ENCODE data around the gene DNM3. TPM values are rescaled to one million over a fixed set of nuclear protein-coding genes. Genes with fewer than 3 reads are reported as not detected.
A peak's percentile ranks its signal among the peaks of the same experiment; 100 is the strongest.

Gene DNM3
- total and polyA plus RNA-seq, 9 of the 15 experiments (the other 6 are each of a cell fraction or from before 2014, with no cell fraction given), result 0.08 to 0.36 (median 0.22) TPM; not detected in 1

DNA sequence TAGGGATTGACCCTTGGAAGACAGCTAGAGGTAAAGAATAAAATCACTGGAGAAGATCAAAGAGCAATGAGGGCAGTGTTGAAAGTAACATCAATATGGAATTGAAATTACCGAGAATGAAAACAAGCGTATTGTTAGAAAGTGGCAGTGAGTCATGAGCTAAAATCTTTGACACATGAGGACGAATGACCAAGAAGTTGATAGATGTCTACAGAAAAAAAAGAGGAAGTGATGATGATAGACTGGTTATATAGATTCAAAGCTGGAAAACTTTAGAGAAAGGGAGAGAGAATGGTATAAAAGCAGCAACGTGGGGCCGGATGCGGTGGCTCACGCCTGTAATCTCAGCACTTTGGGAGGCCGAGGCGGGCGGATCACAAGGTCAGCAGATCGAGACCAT is 12.5 kb upstream of the DNM3 start:
- H3K9me3 ChIP-seq (replicated peaks; ENCODE audit: control insufficient read depth, insufficient read depth, low read depth, low read length), result no peaks in the 10 kb centered on the region
- no TSS peak for BruUV-seq (replicated peaks)
- DNase-seq (ENCODE audit: extremely low read depth in 1 of 4, low spot score in 3 of 4), result no peak
- CTCF ChIA-PET (ENCODE audit: low intra/inter-chr PET ratio), result no interaction called here
- no peak overlapping the region for H3K4me2 ChIP-seq (ENCODE audit: insufficient read depth, low read length)
- no peak overlapping the region for H3K4me3 ChIP-seq
- H3K79me2 ChIP-seq (ENCODE audit: control insufficient read depth, insufficient read depth, low read length), result no peaks in the 10 kb centered on the region
- intact Hi-C loops (cut with micrococcal nuclease), result no loop called here
- ATAC-seq, result no peak
- no peaks in the 10 kb centered on the region for H3K36me3 ChIP-seq (ENCODE audit: control insufficient read depth, insufficient read depth, low read length)
- H3K9me1 ChIP-seq (ENCODE audit: control insufficient read depth, insufficient read depth, low read length), result no peaks in the 10 kb centered on the region
- WGBS (ENCODE audit: insufficient coverage, low coverage, missing lambda C conversion rate), result 10% methylated on average over 11 of the region's 11 CpGs
- no peak for FAIRE-seq
- peaks cover 0 to 4% of the 10 kb centered on the region in 2 experiments; a peak in 2 of 5 replicates for H3K27me3 ChIP-seq (ENCODE audit: control insufficient read depth in 2 of 2, insufficient read depth in 2 of 2, low read length in 2 of 2)
- in situ Hi-C loops (cut with MboI), result no loop called here
- no peak overlapping the region for H3K9ac ChIP-seq (ENCODE audit: insufficient read depth in 1 of 2, low read depth in 2 of 2, low read length in 2 of 2)
- POLR2A ChIA-PET, result interaction anchor here (0.6 kb wide), 1 partner anchor 1881 kb away, joined by 3 read pairs; no protein-coding TSS in a partner anchor
- H2AFZ ChIP-seq (ENCODE audit: low read depth, low read length), result no peak overlapping the region
- no peak overlapping the region for H3K27ac ChIP-seq (ENCODE audit: extremely low read depth, low read depth, low read length)
- H3K4me1 ChIP-seq (replicated peaks in 1 of 2; ENCODE audit: control insufficient read depth in 2 of 2, insufficient read depth in 2 of 2, low read length in 2 of 2), result no peaks in the 10 kb centered on the region
- H4K20me1 ChIP-seq (replicated peaks; ENCODE audit: control insufficient read depth, insufficient read depth, low read length), result no peaks in the 10 kb centered on the region
- TF ChIP-seq RFX5 (IDR thresholded peaks at IDR 0.05; ENCODE audit: low read depth, low read length) (no peak), BHLHE40 (IDR thresholded peaks at IDR 0.05; ENCODE audit: low read length) (no peak), MEIS2 (IDR thresholded peaks at IDR 0.05; ENCODE audit: partially characterized antibody) (peak; percentile 86), SPI1 (IDR thresholded peaks at IDR 0.05; ENCODE audit: borderline replicate concordance, low read depth, low read length) (peak; percentile 93), RBM34 (IDR thresholded peaks at IDR 0.05; ENCODE audit: borderline replicate concordance, insufficient read depth, low read length) (no peak), EHMT2 (IDR thresholded peaks at IDR 0.05) (peak; percentile 90), ZNF354B (CRISPR knock-in tag; IDR thresholded peaks at IDR 0.05) (no peak), PRMT5 (CRISPR knock-in tag; IDR thresholded peaks at IDR 0.05) (no peak), ZNF764 (CRISPR knock-in tag; IDR thresholded peaks at IDR 0.05; ENCODE audit: low read depth) (no peak)
- TF ChIP-seq, protein P1, sequence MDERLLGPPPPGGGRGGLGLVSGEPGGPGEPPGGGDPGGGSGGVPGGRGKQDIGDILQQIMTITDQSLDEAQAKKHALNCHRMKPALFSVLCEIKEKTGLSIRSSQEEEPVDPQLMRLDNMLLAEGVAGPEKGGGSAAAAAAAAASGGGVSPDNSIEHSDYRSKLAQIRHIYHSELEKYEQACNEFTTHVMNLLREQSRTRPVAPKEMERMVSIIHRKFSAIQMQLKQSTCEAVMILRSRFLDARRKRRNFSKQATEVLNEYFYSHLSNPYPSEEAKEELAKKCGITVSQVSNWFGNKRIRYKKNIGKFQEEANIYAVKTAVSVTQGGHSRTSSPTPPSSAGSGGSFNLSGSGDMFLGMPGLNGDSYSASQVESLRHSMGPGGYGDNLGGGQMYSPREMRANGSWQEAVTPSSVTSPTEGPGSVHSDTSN (CRISPR knock-in tag; IDR thresholded peaks at IDR 0.05; ENCODE audit: low read depth), result no peak
- TF ChIP-seq, protein P1 (tag; conservative IDR thresholded peaks at IDR 0.05; ENCODE audit: low read depth), result peak; percentile 94
- TF ChIP-seq, protein P2, sequence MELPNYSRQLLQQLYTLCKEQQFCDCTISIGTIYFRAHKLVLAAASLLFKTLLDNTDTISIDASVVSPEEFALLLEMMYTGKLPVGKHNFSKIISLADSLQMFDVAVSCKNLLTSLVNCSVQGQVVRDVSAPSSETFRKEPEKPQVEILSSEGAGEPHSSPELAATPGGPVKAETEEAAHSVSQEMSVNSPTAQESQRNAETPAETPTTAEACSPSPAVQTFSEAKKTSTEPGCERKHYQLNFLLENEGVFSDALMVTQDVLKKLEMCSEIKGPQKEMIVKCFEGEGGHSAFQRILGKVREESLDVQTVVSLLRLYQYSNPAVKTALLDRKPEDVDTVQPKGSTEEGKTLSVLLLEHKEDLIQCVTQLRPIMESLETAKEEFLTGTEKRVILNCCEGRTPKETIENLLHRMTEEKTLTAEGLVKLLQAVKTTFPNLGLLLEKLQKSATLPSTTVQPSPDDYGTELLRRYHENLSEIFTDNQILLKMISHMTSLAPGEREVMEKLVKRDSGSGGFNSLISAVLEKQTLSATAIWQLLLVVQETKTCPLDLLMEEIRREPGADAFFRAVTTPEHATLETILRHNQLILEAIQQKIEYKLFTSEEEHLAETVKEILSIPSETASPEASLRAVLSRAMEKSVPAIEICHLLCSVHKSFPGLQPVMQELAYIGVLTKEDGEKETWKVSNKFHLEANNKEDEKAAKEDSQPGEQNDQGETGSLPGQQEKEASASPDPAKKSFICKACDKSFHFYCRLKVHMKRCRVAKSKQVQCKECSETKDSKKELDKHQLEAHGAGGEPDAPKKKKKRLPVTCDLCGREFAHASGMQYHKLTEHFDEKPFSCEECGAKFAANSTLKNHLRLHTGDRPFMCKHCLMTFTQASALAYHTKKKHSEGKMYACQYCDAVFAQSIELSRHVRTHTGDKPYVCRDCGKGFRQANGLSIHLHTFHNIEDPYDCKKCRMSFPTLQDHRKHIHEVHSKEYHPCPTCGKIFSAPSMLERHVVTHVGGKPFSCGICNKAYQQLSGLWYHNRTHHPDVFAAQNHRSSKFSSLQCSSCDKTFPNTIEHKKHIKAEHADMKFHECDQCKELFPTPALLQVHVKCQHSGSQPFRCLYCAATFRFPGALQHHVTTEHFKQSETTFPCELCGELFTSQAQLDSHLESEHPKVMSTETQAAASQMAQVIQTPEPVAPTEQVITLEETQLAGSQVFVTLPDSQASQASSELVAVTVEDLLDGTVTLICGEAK (IDR thresholded peaks at IDR 0.05), result peak; percentile 68; the same call in 1 of the 2 replicates
- TF ChIP-seq, protein P2 (CRISPR knock-in tag; IDR thresholded peaks at IDR 0.05), result no peak
